GM12878 (cell line): ENCODE results near the gene SP110. TPM values are rescaled to one million over a fixed set of nuclear protein-coding genes. Genes with fewer than 3 reads are reported as not detected.

ENCODE experiments used
- ATAC-seq: fragments of 200-7000 bp; cut with Tn5 transposase; 3 replicates; pipeline ENCODE4 v1.9.1; 2020; ENCODE audit warnings: mild to moderate bottlenecking, moderate library complexity
- BruUV-seq: library from RNA; stranded (reverse); fragments of 400-500 nt; replicated peaks from 2 replicates; lab custom pipeline; 2021; lab: Mats Ljungman, UMichigan
- CTCF ChIA-PET: fragments of 300-600 bp; sonication (Branson Sonifier 250); formaldehyde crosslinking; extraction: SDS; loops from one replicate; lab custom pipeline; 2021; ENCODE audit warnings: inconsistent platforms; lab: Yijun Ruan, JAX
- POLR2A ChIA-PET: fragments of 350-600 bp; formaldehyde crosslinking; extraction: SDS; loops from one replicate; lab custom pipeline; 2021; ENCODE audit warnings: inconsistent platforms; lab: Charles Lee
- RAD21 ChIA-PET: fragments of 300-600 bp; sonication (Branson Sonifier 250); formaldehyde crosslinking; loops from one replicate; lab custom pipeline; 2023; ENCODE audit warnings: antibody characterized with exemption; ENCODE audit not compliant: unreplicated experiment; lab: Charles Lee
- SMC1A ChIA-PET: fragments of 300-600 bp; sonication (Branson Sonifier 250); formaldehyde crosslinking; loops from one replicate; lab custom pipeline; 2023; ENCODE audit not compliant: unreplicated experiment, uncharacterized antibody; lab: Charles Lee
- DNase-seq: peaks from one replicate; pipeline ENCODE4 v3.0.0-alpha.2; 2011; ENCODE audit warnings: low read depth, low spot score
- FAIRE-seq: peaks from 3 replicates; lab custom pipeline; 2011; peaks lifted over from hg19 to GRCh38; lab: Jason Lieb, UNC
- H2AFZ ChIP-seq: 2 replicates; pipeline ENCODE4 v1.6.0; 2011; ENCODE audit warnings: low read depth, low read length, control low read depth; ENCODE audit not compliant: control insufficient read depth
- H3K27ac ChIP-seq: 2 replicates; pipeline ENCODE4 v1.5.1; 2011; ENCODE audit warnings: control low read depth; ENCODE audit not compliant: control insufficient read depth, insufficient read depth
- H3K27me3 ChIP-seq, 2 experiments: replicated peaks in 1 of 2; 2 replicates each; pipeline versions ENCODE4 v1.6.0 to v1.6.1; 2011; ENCODE audit warnings: low read length in 1 of 2; ENCODE audit not compliant: control insufficient read depth in 2 of 2, insufficient read depth in 2 of 2
- H3K36me3 ChIP-seq, 2 experiments: 2 replicates each; pipeline ENCODE4 v1.5.1; 2011; ENCODE audit warnings: low read length in 1 of 2; ENCODE audit not compliant: control insufficient read depth in 2 of 2, insufficient read depth in 2 of 2
- H3K4me1 ChIP-seq: 2 replicates; pipeline ENCODE4 v1.6.1; 2011; ENCODE audit warnings: mild to moderate bottlenecking, low read length, moderate library complexity, mixed read lengths; ENCODE audit not compliant: control insufficient read depth, insufficient read depth
- H3K4me2 ChIP-seq: 2 replicates; pipeline ENCODE4 v1.6.0; 2011; ENCODE audit warnings: control low read depth; ENCODE audit not compliant: control insufficient read depth, insufficient read depth
- H3K4me3 ChIP-seq: fragments of 200-600 bp; sonication (generic); 2 replicates; pipeline ENCODE4 v1.5.1; 2016
- H3K79me2 ChIP-seq: 2 replicates; pipeline ENCODE4 v1.6.0; 2011; ENCODE audit warnings: low read length; ENCODE audit not compliant: control insufficient read depth, insufficient read depth
- H3K9ac ChIP-seq: 2 replicates; pipeline ENCODE4 v1.8.0; 2011; ENCODE audit warnings: low read length, control low read depth, mixed read lengths; ENCODE audit not compliant: control insufficient read depth, insufficient read depth
- H3K9me3 ChIP-seq: replicated peaks from 3 replicates; pipeline ENCODE4 v1.5.1; 2011; ENCODE audit warnings: mild to moderate bottlenecking, low read length; ENCODE audit not compliant: control insufficient read depth, insufficient read depth
- H4K20me1 ChIP-seq: 2 replicates; pipeline ENCODE4 v1.6.0; 2011; ENCODE audit not compliant: control insufficient read depth, insufficient read depth
- BRCA1 ChIP-seq: IDR thresholded peaks from 2 replicates; pipeline ENCODE4 v1.6.1; 2011; ENCODE audit warnings: low read depth, low read length, improper control_type of control experiment
- EZH2 ChIP-seq: IDR thresholded peaks from 2 replicates; pipeline ENCODE4 v1.6.1; 2012; ENCODE audit warnings: low read depth, mild to moderate bottlenecking, control low read depth, inconsistent platforms, low read length, borderline replicate concordance; ENCODE audit not compliant: control insufficient read depth
- HCFC1 ChIP-seq: fragments of 150-350 bp; IDR thresholded peaks from 2 replicates; pipeline ENCODE4 v1.6.1; 2014; ENCODE audit warnings: low read length
- MYB ChIP-seq: fragments of 150-350 bp; IDR thresholded peaks from 2 replicates; pipeline ENCODE4 v1.6.1; 2014; ENCODE audit warnings: mild to moderate bottlenecking, low read depth, low read length, borderline replicate concordance
- NR2C1 ChIP-seq: fragments of 450-650 bp; IDR thresholded peaks from 2 replicates; pipeline ENCODE4 v1.6.1; 2017; ENCODE audit warnings: antibody characterized with exemption, mild to moderate bottlenecking, moderate library complexity
- POLR2A ChIP-seq: IDR thresholded peaks from 2 replicates; pipeline ENCODE4 v1.6.1; 2011; ENCODE audit warnings: low read depth, mild to moderate bottlenecking, low read length
- POLR2AphosphoS2 ChIP-seq: IDR thresholded peaks from 2 replicates; pipeline ENCODE4 v1.6.1; 2011; ENCODE audit warnings: low read depth, mild to moderate bottlenecking, low read length, improper control_type of control experiment, moderate library complexity
- SREBF1 ChIP-seq: IDR thresholded peaks from 2 replicates; pipeline ENCODE4 v1.6.1; 2012; ENCODE audit warnings: mild to moderate bottlenecking, low read length
- STAT3 ChIP-seq: IDR thresholded peaks from 2 replicates; pipeline ENCODE4 v1.6.1; 2011; ENCODE audit warnings: low read depth, low read length, improper control_type of control experiment
- ZNF24 ChIP-seq: fragments of 450-650 bp; IDR thresholded peaks from 2 replicates; pipeline ENCODE4 v1.6.1; 2017; ENCODE audit warnings: antibody characterized with exemption, mild to moderate bottlenecking
- ZSCAN29 ChIP-seq: fragments of 450-650 bp; IDR thresholded peaks from 2 replicates; pipeline ENCODE4 v1.6.1; 2017; ENCODE audit warnings: mild to moderate bottlenecking, moderate library complexity
- WGBS: methylation state at CpG from one replicate; pipeline ENCODE4 v1.1.6; 2016; ENCODE audit warnings: low lambda C conversion rate; ENCODE audit not compliant: insufficient replicate concordance, insufficient coverage; ENCODE audit errors: missing lambda C conversion rate; 5-methylcytosine and 5-hydroxymethylcytosine counted together
- in situ Hi-C: fragments of 300-500 bp; cut with MboI; formaldehyde crosslinking; loops from 9 replicates; pipeline ENCODE4 v1.14.3; 2018; ENCODE audit warnings: mixed read lengths
- intact Hi-C: fragments of 100-400 bp; cut with micrococcal nuclease; formaldehyde crosslinking; loops from one replicate; pipeline ENCODE4 v1.14.2; 2022; ENCODE audit not compliant: unreplicated experiment
- polyA plus RNA-seq, 11 experiments: library from polyadenylated mRNA; depleted of rRNA in 4 of 11; unstranded in 6 of 11; stranded (reverse) in 5 of 11; fragments of >200 nt; fragmentation: Nextera tagmentation in 4 of 11; fragmentation: Illumina TruSeq in 1 of 11; extraction: Ambion mirVana in 4 of 11; extraction: Trizol in 1 of 11; gene quantifications; 1 replicate in 1 of 11; 2 replicates in 10 of 11; pipeline versions ENCODE4 v1.2.1 to v1.2.3, GENCODE V29; 2011 to 2016; ENCODE audit warnings: inconsistent platforms in 2 of 11, missing spikeins in 2 of 11, low read depth in 1 of 11
- total RNA-seq, 4 experiments: library from RNA; depleted of rRNA in 3 of 4; stranded (reverse); fragments of >200 nt in 3 of 4; fragmentation: Illumina TruSeq in 1 of 4; extraction: Trizol in 1 of 4; gene quantifications; 2 replicates each; pipeline versions ENCODE4 v1.2.1 to v1.2.3, GENCODE V29; 2013 to 2021
- TF ChIP-seq, protein P1 (sequence below): IDR thresholded peaks from 2 replicates; pipeline ENCODE4 v1.6.1; 2012; ENCODE audit warnings: low read depth, low read length, improper control_type of control experiment
- TF ChIP-seq, protein P2 (sequence below): fragments of 450-650 bp; IDR thresholded peaks from 2 replicates; pipeline ENCODE4 v1.6.1; 2017; ENCODE audit warnings: mild to moderate bottlenecking, moderate library complexity
- TF ChIP-seq, protein P3 (sequence below): IDR thresholded peaks from 2 replicates; pipeline ENCODE4 v1.6.1; 2011; ENCODE audit warnings: borderline replicate concordance, low read depth, mild to moderate bottlenecking, moderate library complexity, mixed read lengths, low read length; ENCODE audit not compliant: insufficient read depth; ENCODE audit errors: extremely low read length
- TF ChIP-seq, protein P4 (sequence below): fragments of 450-650 bp; IDR thresholded peaks from 2 replicates; pipeline ENCODE4 v1.6.1; 2017; ENCODE audit warnings: borderline replicate concordance

Gene SP110
- total and polyA plus RNA-seq, 10 of the 15 experiments (the other 5 are each of a cell fraction or from before 2014, with no cell fraction given), result 81.2 to 149 (median 100) TPM

DNA sequence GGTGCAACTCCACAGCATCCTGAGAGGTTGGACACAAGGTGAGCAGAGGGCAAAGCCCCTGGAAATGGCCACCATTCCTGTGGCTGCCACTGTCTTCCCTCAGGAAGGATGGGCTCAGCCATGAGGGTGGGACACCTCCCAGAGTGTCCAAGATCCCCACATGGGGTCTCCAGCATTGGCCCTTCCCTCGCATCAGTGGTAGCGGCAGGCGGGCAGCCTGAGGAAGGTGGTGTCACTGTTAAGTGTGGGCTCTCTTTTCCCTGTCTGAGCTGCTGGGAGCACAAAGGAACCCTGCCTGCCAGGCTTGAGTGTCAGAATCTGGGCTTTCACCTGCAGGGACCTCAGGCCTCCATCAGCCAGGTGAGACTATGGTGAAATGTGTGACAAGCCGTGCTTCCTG, 47.6 kb downstream of the SP110 start:
- POLR2A ChIA-PET, result no interaction called here
- in situ Hi-C loops, result loop anchor here (25.0 kb wide), 1 partner anchor 385 kb away; no protein-coding TSS in a partner anchor
- SMC1A ChIA-PET, result interaction anchor here (0.7 kb wide), 1 partner anchor 10 kb away, joined by 3 read pairs; no protein-coding TSS in a partner anchor

More for the DNA sequence above, 47.6 kb downstream of the SP110 start:
- Histone ChIP-seq H3K9me3 (no peaks in the 10 kb centered on the region), H3K9ac (no peak overlapping the region), H2AFZ (no peak overlapping the region), H3K4me1 (no peaks in the 10 kb centered on the region), H4K20me1 (no peaks in the 10 kb centered on the region), H3K79me2 (no peaks in the 10 kb centered on the region), H3K36me3 (peaks cover 18 to 34% of the 10 kb centered on the region in 2 experiments), H3K4me3 (no peak overlapping the region), H3K4me2 (no peak overlapping the region), H3K27me3 (no peaks in the 10 kb centered on the region), H3K27ac (no peak overlapping the region)
- FAIRE-seq (no peak), DNase-seq (no peak), ATAC-seq (no peak)
- CTCF ChIA-PET, result interaction anchor here (0.6 to 0.7 kb wide), 2 partner anchors 25 to 434 kb away, joined by 3 to 4 read pairs; no protein-coding TSS in a partner anchor
- intact Hi-C loops, result no loop called here
- 100% methylated on average over 4 of the region's 4 CpGs for WGBS
- TF ChIP-seq ZNF24 (no peak), HCFC1 (no peak), STAT3 (no peak), EZH2 (no peak), POLR2AphosphoS2 (0 out of 2 replicates have a peak, but pooled peaks have one; percentile 29), BRCA1 (no peak), MYB (no peak), ZSCAN29 (no peak), POLR2A (peak; percentile 31), NR2C1 (no peak), SREBF1 (no peak)
- TF ChIP-seq, protein P1, sequence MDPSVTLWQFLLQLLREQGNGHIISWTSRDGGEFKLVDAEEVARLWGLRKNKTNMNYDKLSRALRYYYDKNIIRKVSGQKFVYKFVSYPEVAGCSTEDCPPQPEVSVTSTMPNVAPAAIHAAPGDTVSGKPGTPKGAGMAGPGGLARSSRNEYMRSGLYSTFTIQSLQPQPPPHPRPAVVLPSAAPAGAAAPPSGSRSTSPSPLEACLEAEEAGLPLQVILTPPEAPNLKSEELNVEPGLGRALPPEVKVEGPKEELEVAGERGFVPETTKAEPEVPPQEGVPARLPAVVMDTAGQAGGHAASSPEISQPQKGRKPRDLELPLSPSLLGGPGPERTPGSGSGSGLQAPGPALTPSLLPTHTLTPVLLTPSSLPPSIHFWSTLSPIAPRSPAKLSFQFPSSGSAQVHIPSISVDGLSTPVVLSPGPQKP, result no peak
- TF ChIP-seq, protein P2, sequence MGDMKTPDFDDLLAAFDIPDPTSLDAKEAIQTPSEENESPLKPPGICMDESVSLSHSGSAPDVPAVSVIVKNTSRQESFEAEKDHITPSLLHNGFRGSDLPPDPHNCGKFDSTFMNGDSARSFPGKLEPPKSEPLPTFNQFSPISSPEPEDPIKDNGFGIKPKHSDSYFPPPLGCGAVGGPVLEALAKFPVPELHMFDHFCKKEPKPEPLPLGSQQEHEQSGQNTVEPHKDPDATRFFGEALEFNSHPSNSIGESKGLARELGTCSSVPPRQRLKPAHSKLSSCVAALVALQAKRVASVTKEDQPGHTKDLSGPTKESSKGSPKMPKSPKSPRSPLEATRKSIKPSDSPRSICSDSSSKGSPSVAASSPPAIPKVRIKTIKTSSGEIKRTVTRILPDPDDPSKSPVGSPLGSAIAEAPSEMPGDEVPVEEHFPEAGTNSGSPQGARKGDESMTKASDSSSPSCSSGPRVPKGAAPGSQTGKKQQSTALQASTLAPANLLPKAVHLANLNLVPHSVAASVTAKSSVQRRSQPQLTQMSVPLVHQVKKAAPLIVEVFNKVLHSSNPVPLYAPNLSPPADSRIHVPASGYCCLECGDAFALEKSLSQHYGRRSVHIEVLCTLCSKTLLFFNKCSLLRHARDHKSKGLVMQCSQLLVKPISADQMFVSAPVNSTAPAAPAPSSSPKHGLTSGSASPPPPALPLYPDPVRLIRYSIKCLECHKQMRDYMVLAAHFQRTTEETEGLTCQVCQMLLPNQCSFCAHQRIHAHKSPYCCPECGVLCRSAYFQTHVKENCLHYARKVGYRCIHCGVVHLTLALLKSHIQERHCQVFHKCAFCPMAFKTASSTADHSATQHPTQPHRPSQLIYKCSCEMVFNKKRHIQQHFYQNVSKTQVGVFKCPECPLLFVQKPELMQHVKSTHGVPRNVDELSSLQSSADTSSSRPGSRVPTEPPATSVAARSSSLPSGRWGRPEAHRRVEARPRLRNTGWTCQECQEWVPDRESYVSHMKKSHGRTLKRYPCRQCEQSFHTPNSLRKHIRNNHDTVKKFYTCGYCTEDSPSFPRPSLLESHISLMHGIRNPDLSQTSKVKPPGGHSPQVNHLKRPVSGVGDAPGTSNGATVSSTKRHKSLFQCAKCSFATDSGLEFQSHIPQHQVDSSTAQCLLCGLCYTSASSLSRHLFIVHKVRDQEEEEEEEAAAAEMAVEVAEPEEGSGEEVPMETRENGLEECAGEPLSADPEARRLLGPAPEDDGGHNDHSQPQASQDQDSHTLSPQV, result no peak
- TF ChIP-seq, protein P3, sequence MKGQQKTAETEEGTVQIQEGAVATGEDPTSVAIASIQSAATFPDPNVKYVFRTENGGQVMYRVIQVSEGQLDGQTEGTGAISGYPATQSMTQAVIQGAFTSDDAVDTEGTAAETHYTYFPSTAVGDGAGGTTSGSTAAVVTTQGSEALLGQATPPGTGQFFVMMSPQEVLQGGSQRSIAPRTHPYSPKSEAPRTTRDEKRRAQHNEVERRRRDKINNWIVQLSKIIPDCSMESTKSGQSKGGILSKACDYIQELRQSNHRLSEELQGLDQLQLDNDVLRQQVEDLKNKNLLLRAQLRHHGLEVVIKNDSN, result no peak
- TF ChIP-seq, protein P4, sequence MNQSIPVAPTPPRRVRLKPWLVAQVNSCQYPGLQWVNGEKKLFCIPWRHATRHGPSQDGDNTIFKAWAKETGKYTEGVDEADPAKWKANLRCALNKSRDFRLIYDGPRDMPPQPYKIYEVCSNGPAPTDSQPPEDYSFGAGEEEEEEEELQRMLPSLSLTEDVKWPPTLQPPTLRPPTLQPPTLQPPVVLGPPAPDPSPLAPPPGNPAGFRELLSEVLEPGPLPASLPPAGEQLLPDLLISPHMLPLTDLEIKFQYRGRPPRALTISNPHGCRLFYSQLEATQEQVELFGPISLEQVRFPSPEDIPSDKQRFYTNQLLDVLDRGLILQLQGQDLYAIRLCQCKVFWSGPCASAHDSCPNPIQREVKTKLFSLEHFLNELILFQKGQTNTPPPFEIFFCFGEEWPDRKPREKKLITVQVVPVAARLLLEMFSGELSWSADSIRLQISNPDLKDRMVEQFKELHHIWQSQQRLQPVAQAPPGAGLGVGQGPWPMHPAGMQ, result no peak
- RAD21 ChIA-PET, result no interaction called here
- no TSS peak for BruUV-seq
